SK-N-SH (cell line): ENCODE results near the gene RPAP2.

ENCODE experiments used
- EP300 ChIP-seq, 2 experiments: IDR thresholded peaks; 2 replicates each; pipeline versions ENCODE4 v1.4.0 to v1.6.1; 2012; ENCODE audit warnings: borderline replicate concordance in 1 of 2, low read depth in 1 of 2, low read length in 1 of 2
- FOSL2 ChIP-seq: IDR thresholded peaks from 2 replicates; pipeline ENCODE4 v1.4.0; 2012; ENCODE audit warnings: low read depth, mild to moderate bottlenecking, moderate library complexity, borderline replicate concordance
- FOXJ3 ChIP-seq: sonication (generic); formaldehyde crosslinking; IDR thresholded peaks from 2 replicates; pipeline ENCODE4 v1.5.1; 2020; ENCODE audit warnings: mild to moderate bottlenecking, missing genetic modification reagents
- NFIC ChIP-seq: IDR thresholded peaks from 2 replicates; pipeline ENCODE4 v1.4.0; 2012; ENCODE audit warnings: borderline replicate concordance
- RCOR1 ChIP-seq: fragments of 150-350 bp; IDR thresholded peaks from 2 replicates; pipeline ENCODE4 v1.6.1; 2017; ENCODE audit warnings: antibody characterized with exemption, low read length
- SIN3A ChIP-seq: IDR thresholded peaks from 2 replicates; pipeline ENCODE4 v1.6.1; 2012; ENCODE audit warnings: low read depth, mild to moderate bottlenecking, low read length, moderate library complexity, borderline replicate concordance
- SMC3 ChIP-seq: IDR thresholded peaks from 2 replicates; pipeline ENCODE4 v1.6.1; 2012; ENCODE audit warnings: low read depth, low read length, improper control_type of control experiment
- TAF1 ChIP-seq: IDR thresholded peaks from 2 replicates; pipeline ENCODE4 v1.6.1; 2012; ENCODE audit warnings: low read depth, mild to moderate bottlenecking, low read length, moderate library complexity, borderline replicate concordance
- YY1 ChIP-seq: IDR thresholded peaks from 2 replicates; pipeline ENCODE4 v1.4.0; 2012; ENCODE audit warnings: low read depth, mild to moderate bottlenecking
- TF ChIP-seq, protein P1 (sequence below): fragments of 200-600 bp; sonication (generic); IDR thresholded peaks from 2 replicates; pipeline ENCODE4 v1.6.1; 2017; ENCODE audit warnings: antibody characterized with exemption, mild to moderate bottlenecking, moderate library complexity
- TF ChIP-seq, protein P2 (sequence below): IDR thresholded peaks from 2 replicates; pipeline ENCODE4 v1.4.0; 2012; ENCODE audit warnings: low read depth
- TF ChIP-seq, protein P3 (sequence below): IDR thresholded peaks from 2 replicates; pipeline ENCODE4 v1.4.0; 2012; ENCODE audit warnings: low read depth, borderline replicate concordance
- TF ChIP-seq, protein P4 (sequence below): IDR thresholded peaks from 2 replicates; pipeline ENCODE4 v1.6.1; 2012; ENCODE audit warnings: mild to moderate bottlenecking, low read depth, low read length, moderate library complexity
- TF ChIP-seq, protein P5 (sequence below): fragments of 150-350 bp; IDR thresholded peaks from 2 replicates; pipeline ENCODE4 v1.6.1; 2017; ENCODE audit warnings: antibody characterized with exemption, low read length, low read depth, borderline replicate concordance

DNA sequence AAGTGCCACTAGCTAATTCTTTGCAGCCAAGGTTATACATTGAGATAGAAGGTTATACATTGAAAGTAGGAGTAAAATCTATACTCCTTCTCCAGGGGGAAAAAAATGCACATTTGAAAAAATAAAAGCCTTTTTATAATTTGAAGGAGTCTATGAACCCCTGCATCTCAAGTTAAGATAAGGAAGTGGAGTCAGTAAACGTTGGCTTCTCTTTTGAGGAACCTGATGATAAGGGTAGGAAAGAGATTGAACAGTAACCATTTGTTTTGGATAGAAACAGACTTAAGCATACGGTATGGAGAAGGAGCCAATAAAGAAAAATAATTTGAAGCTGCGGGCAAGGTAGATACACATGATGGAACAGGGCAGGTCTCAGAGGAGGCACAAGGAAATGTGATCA is 64.1 kb downstream of the RPAP2 start:
- TF ChIP-seq, protein P1, sequence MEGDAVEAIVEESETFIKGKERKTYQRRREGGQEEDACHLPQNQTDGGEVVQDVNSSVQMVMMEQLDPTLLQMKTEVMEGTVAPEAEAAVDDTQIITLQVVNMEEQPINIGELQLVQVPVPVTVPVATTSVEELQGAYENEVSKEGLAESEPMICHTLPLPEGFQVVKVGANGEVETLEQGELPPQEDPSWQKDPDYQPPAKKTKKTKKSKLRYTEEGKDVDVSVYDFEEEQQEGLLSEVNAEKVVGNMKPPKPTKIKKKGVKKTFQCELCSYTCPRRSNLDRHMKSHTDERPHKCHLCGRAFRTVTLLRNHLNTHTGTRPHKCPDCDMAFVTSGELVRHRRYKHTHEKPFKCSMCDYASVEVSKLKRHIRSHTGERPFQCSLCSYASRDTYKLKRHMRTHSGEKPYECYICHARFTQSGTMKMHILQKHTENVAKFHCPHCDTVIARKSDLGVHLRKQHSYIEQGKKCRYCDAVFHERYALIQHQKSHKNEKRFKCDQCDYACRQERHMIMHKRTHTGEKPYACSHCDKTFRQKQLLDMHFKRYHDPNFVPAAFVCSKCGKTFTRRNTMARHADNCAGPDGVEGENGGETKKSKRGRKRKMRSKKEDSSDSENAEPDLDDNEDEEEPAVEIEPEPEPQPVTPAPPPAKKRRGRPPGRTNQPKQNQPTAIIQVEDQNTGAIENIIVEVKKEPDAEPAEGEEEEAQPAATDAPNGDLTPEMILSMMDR = no peak
- TF ChIP-seq FOXJ3 (no peak), TAF1 (no peak), NFIC (no peak), SIN3A (no peak), EP300 (IDR thresholded peaks at IDR 0.05; ENCODE audit: borderline replicate concordance in 1 of 2, low read depth in 1 of 2, low read length in 1 of 2) (no peak), RCOR1 (no peak), SMC3 (no peak), YY1 (no peak), FOSL2 (no peak)
- TF ChIP-seq, protein P2, sequence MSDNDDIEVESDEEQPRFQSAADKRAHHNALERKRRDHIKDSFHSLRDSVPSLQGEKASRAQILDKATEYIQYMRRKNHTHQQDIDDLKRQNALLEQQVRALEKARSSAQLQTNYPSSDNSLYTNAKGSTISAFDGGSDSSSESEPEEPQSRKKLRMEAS = no peak
- TF ChIP-seq, protein P3, sequence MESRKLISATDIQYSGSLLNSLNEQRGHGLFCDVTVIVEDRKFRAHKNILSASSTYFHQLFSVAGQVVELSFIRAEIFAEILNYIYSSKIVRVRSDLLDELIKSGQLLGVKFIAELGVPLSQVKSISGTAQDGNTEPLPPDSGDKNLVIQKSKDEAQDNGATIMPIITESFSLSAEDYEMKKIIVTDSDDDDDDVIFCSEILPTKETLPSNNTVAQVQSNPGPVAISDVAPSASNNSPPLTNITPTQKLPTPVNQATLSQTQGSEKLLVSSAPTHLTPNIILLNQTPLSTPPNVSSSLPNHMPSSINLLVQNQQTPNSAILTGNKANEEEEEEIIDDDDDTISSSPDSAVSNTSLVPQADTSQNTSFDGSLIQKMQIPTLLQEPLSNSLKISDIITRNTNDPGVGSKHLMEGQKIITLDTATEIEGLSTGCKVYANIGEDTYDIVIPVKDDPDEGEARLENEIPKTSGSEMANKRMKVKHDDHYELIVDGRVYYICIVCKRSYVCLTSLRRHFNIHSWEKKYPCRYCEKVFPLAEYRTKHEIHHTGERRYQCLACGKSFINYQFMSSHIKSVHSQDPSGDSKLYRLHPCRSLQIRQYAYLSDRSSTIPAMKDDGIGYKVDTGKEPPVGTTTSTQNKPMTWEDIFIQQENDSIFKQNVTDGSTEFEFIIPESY = no peak
- TF ChIP-seq, protein P4, sequence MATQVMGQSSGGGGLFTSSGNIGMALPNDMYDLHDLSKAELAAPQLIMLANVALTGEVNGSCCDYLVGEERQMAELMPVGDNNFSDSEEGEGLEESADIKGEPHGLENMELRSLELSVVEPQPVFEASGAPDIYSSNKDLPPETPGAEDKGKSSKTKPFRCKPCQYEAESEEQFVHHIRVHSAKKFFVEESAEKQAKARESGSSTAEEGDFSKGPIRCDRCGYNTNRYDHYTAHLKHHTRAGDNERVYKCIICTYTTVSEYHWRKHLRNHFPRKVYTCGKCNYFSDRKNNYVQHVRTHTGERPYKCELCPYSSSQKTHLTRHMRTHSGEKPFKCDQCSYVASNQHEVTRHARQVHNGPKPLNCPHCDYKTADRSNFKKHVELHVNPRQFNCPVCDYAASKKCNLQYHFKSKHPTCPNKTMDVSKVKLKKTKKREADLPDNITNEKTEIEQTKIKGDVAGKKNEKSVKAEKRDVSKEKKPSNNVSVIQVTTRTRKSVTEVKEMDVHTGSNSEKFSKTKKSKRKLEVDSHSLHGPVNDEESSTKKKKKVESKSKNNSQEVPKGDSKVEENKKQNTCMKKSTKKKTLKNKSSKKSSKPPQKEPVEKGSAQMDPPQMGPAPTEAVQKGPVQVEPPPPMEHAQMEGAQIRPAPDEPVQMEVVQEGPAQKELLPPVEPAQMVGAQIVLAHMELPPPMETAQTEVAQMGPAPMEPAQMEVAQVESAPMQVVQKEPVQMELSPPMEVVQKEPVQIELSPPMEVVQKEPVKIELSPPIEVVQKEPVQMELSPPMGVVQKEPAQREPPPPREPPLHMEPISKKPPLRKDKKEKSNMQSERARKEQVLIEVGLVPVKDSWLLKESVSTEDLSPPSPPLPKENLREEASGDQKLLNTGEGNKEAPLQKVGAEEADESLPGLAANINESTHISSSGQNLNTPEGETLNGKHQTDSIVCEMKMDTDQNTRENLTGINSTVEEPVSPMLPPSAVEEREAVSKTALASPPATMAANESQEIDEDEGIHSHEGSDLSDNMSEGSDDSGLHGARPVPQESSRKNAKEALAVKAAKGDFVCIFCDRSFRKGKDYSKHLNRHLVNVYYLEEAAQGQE = no peak
- TF ChIP-seq, protein P5, sequence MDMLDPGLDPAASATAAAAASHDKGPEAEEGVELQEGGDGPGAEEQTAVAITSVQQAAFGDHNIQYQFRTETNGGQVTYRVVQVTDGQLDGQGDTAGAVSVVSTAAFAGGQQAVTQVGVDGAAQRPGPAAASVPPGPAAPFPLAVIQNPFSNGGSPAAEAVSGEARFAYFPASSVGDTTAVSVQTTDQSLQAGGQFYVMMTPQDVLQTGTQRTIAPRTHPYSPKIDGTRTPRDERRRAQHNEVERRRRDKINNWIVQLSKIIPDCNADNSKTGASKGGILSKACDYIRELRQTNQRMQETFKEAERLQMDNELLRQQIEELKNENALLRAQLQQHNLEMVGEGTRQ = no peak
